ENCODE measurements around the gene AMIGO3.

DNA sequence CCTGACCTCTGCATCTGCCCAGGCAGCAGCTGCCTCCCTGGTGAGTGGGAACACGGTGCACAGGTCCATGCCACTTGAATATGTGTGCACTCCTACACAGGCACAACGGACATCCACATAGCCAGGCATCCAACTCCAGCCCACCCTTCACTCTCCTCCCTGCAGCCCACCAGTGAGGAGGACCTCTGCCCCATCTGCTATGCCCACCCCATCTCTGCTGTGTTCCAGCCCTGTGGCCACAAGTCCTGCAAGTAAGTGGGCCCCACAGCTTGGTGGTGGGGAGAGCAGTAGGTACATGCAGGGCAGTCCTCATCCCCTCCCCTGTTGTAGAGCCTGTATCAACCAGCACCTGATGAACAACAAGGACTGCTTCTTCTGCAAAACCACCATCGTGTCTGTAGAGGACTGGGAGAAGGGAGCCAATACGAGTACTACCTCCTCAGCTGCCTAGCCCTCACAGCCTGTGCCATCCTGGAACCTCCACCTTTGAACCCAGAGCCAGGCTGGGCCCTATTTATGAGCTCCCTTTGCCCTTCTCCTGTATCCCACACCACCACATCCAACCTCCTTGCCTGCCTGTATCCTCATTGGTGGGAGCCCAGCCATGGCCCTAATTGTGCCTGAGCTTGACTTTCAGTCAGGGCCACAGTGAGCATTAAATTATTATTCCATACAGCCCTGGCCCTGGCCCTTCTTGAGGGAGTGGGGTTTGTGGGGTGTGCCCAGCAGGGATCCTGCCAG, 1.5 kb upstream of the AMIGO3 start:
- no peak for TF ChIP-seq EZH2phosphoT487 (IDR thresholded peaks at IDR 0.05; ENCODE audit: insufficient read depth, low read depth)
- no peak for TF ChIP-seq EZH2 (IDR thresholded peaks at IDR 0.05; ENCODE audit: insufficient read depth, poor library complexity, severe bottlenecking)

All from GM23248 (cell line).